ENCODE measurements around the gene ARL3.
"Not testable (repeated sequence)": the region's sequence is repeated elsewhere in the genome, so short reads cannot be mapped to it uniquely, and the experiment has no call there.

ARL3 gene

DNA sequence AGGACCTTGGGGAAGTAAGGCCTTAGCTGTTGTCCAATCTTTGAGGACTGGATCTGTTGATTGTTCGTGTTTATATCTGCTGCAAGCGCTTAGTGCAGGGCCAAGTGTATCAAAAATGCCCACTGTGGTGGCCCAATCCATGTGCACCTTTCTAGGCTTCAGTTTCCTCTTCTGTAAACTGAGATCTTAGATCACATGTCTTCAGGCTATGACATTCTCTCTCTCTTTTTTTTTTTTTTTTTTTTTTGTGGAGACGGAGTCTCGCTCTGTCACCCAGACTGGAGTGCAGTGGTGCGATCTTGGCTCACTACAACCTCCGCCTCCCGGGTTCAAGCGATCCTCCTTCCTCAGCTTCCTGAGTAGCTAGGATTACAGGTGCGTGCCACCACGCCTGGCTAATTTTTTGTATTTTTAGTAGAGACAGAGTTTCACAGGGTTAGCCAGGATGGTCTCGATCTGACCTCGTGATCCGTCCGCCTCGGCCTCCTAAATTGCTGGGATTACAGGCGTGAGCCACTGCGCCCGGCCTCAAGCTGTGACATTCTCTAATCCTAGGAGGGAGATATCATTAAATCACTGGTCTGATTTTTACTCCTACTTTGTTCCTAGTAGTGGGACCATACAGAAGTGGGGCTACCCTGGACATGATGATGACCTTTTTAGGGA is 2.8 kb upstream of the ARL3 start:
- not testable (repeated sequence) for H3K4me3 ChIP-seq (ENCODE audit: low read depth, low read length); H3K9ac ChIP-seq (ENCODE audit: low read depth, low read length); H3K27ac ChIP-seq (ENCODE audit: low read depth, low read length); H3K9me3 ChIP-seq (ENCODE audit: control insufficient read depth, insufficient read depth, low read length); H3K27me3 ChIP-seq (ENCODE audit: control insufficient read depth, insufficient read depth, low read length)
- H3K4me1 ChIP-seq (ENCODE audit: control insufficient read depth, insufficient read depth, low read length): peaks cover 26% of the 10 kb centered on the region
- peaks cover 11% of the 10 kb centered on the region for H3K36me3 ChIP-seq (ENCODE audit: control insufficient read depth, insufficient read depth, low read length)

- peaks cover 11% of the 10 kb centered on the region for H3K36me3 ChIP-seq (ENCODE audit: control insufficient read depth, insufficient read depth, low read length)
- H3K4me3 ChIP-seq (ENCODE audit: low read depth, low read length): peak overlapping the region; percentile 74
- H3K9ac ChIP-seq (ENCODE audit: low read depth, low read length): no peak overlapping the region
Measured at GRCh38 chr10:102715880-102716279, 1.7 kb upstream of the ARL3 start.

GRCh38 chr10:102714621-102715455 is 641 bp upstream of the ARL3 start, which contains the start of gene SFXN2:
TSS of gene SFXN2 (plus strand) at chr10:102714636. CDS start at chr10:102726637, 12,001 bp downstream.
- peak within 1 kb of the TSS; percentile 85 for H3K9ac ChIP-seq (ENCODE audit: low read depth, low read length)
- peaks cover 23% of the 10 kb centered on the region for H3K4me1 ChIP-seq (ENCODE audit: control insufficient read depth, insufficient read depth, low read length)
- no peaks in the 10 kb centered on the region for H3K9me3 ChIP-seq (ENCODE audit: control insufficient read depth, insufficient read depth, low read length)
- H3K4me3 ChIP-seq (ENCODE audit: low read depth, low read length): peak within 1 kb of the TSS; percentile 74
- peaks cover 11% of the 10 kb centered on the region; the same call in 1 of the 2 replicates for H3K36me3 ChIP-seq (ENCODE audit: control insufficient read depth, insufficient read depth, low read length)
- peak within 1 kb of the TSS; percentile 89 for H3K27ac ChIP-seq (ENCODE audit: low read depth, low read length)
- H3K27me3 ChIP-seq (ENCODE audit: control insufficient read depth, insufficient read depth, low read length): no peaks in the 10 kb centered on the region

More at GRCh38 chr10:102715880-102716279, 1.7 kb upstream of the ARL3 start:
- Histone ChIP-seq H3K4me1 (ENCODE audit: control insufficient read depth, insufficient read depth, low read length) (peaks cover 23% of the 10 kb centered on the region), H3K27ac (ENCODE audit: low read depth, low read length) (no peak overlapping the region), H3K27me3 (ENCODE audit: control insufficient read depth, insufficient read depth, low read length) (no peaks in the 10 kb centered on the region), H3K9me3 (ENCODE audit: control insufficient read depth, insufficient read depth, low read length) (no peaks in the 10 kb centered on the region)

GRCh38 chr10:102713539-102713813 is 721 bp downstream of the ARL3 start:
- Histone ChIP-seq H3K36me3 (ENCODE audit: control insufficient read depth, insufficient read depth, low read length) (peaks cover 11% of the 10 kb centered on the region; the same call in 1 of the 2 replicates), H3K27me3 (ENCODE audit: control insufficient read depth, insufficient read depth, low read length) (no peaks in the 10 kb centered on the region), H3K27ac (ENCODE audit: low read depth, low read length) (peak overlapping the region; percentile 83), H3K4me1 (ENCODE audit: control insufficient read depth, insufficient read depth, low read length) (peaks cover 21% of the 10 kb centered on the region), H3K9ac (ENCODE audit: low read depth, low read length) (peak overlapping the region; percentile 67), H3K4me3 (ENCODE audit: low read depth, low read length) (peak overlapping the region; percentile 74), H3K9me3 (ENCODE audit: control insufficient read depth, insufficient read depth, low read length) (no peaks in the 10 kb centered on the region)

DNA sequence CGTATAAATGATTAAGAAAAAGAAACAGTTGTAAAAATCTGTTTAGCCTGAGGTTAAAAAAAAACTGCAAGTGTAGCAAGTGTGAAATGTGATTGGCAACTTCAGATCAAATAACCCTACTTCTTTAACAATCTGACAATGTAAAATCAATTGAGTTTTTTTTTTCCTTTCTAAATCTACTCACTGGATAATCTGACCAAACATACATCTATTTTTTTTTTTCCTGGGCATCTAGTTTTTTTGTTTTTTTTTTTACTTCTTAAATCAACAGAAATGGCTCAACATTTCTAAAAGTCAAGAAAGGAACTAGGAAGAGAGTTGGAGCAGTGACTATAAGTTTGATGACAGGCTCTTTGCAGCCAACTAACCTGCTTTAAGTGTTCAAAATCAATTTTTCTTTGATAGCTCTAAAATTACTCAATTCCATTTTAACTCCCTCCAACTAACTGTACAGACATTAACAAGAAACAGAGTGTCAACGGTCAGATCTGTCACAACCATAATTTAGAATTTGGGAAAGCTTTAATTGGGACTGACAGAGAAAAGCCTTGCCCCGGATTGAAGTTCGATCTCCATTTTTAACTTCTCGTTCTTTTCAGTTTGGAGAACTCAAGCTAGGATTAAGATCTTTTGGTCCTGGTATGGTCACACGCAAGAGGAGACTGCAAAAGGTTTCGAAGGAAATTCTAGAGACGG is 1.2 kb downstream of the ARL3 start:
- no peaks in the 10 kb centered on the region for H3K9me3 ChIP-seq (ENCODE audit: control insufficient read depth, insufficient read depth, low read length)
- H3K4me3 ChIP-seq (ENCODE audit: low read depth, low read length): peak overlapping the region; percentile 74
- H3K27me3 ChIP-seq (ENCODE audit: control insufficient read depth, insufficient read depth, low read length): no peaks in the 10 kb centered on the region
- peak overlapping the region; percentile 83 for H3K27ac ChIP-seq (ENCODE audit: low read depth, low read length)
- peaks cover 16% of the 10 kb centered on the region for H3K4me1 ChIP-seq (ENCODE audit: control insufficient read depth, insufficient read depth, low read length)
- H3K36me3 ChIP-seq (ENCODE audit: control insufficient read depth, insufficient read depth, low read length): peaks cover 11% of the 10 kb centered on the region; the same call in 1 of the 2 replicates
- H3K9ac ChIP-seq (ENCODE audit: low read depth, low read length): peak overlapping the region; percentile 67

- Histone ChIP-seq H3K4me1 (ENCODE audit: control insufficient read depth, insufficient read depth, low read length) (0 out of 2 replicates have a peak, but pooled peaks cover 9% of the 10 kb centered on the region), H3K27me3 (ENCODE audit: control insufficient read depth, insufficient read depth, low read length) (no peaks in the 10 kb centered on the region), H3K9me3 (ENCODE audit: control insufficient read depth, insufficient read depth, low read length) (no peaks in the 10 kb centered on the region), H3K27ac (ENCODE audit: low read depth, low read length) (no peak overlapping the region), H3K36me3 (ENCODE audit: control insufficient read depth, insufficient read depth, low read length) (0 out of 2 replicates have a peak, but pooled peaks cover 2% of the 10 kb centered on the region), H3K9ac (ENCODE audit: low read depth, low read length) (no peak overlapping the region), H3K4me3 (ENCODE audit: low read depth, low read length) (no peak overlapping the region)
Measured at GRCh38 chr10:102712089-102712488, 2.1 kb downstream of the ARL3 start.

- Histone ChIP-seq H3K27me3 (ENCODE audit: control insufficient read depth, insufficient read depth, low read length) (no peaks in the 10 kb centered on the region), H3K4me1 (ENCODE audit: control insufficient read depth, insufficient read depth, low read length) (0 out of 2 replicates have a peak, but pooled peaks cover 3% of the 10 kb centered on the region), H3K27ac (ENCODE audit: low read depth, low read length) (no peak overlapping the region)
Measured at GRCh38 chr10:102710609-102711008, 3.6 kb downstream of the ARL3 start.

GRCh38 chr10:102705531-102705930 is 8.7 kb downstream of the ARL3 start:
- Histone ChIP-seq H3K27ac (ENCODE audit: low read depth, low read length) (no peak overlapping the region), H3K4me3 (ENCODE audit: low read depth, low read length) (no peak overlapping the region)

More at GRCh38 chr10:102710609-102711008, 3.6 kb downstream of the ARL3 start:
- Histone ChIP-seq H3K36me3 (ENCODE audit: control insufficient read depth, insufficient read depth, low read length) (no peaks in the 10 kb centered on the region), H3K9me3 (ENCODE audit: control insufficient read depth, insufficient read depth, low read length) (no peaks in the 10 kb centered on the region), H3K4me3 (ENCODE audit: low read depth, low read length) (no peak overlapping the region), H3K9ac (ENCODE audit: low read depth, low read length) (no peak overlapping the region)

GRCh38 chr10:102704915-102705314 is 9.3 kb downstream of the ARL3 start:
- Histone ChIP-seq H3K27ac (ENCODE audit: low read depth, low read length) (no peak overlapping the region), H3K4me3 (ENCODE audit: low read depth, low read length) (no peak overlapping the region), H3K27me3 (ENCODE audit: control insufficient read depth, insufficient read depth, low read length) (no peaks in the 10 kb centered on the region), H3K9ac (ENCODE audit: low read depth, low read length) (no peak overlapping the region), H3K9me3 (ENCODE audit: control insufficient read depth, insufficient read depth, low read length) (no peaks in the 10 kb centered on the region), H3K4me1 (ENCODE audit: control insufficient read depth, insufficient read depth, low read length) (no peaks in the 10 kb centered on the region), H3K36me3 (ENCODE audit: control insufficient read depth, insufficient read depth, low read length) (no peaks in the 10 kb centered on the region; the same call in 1 of the 2 replicates)

More at GRCh38 chr10:102705531-102705930, 8.7 kb downstream of the ARL3 start:
- H3K9ac ChIP-seq (ENCODE audit: low read depth, low read length): no peak overlapping the region
- H3K4me1 ChIP-seq (ENCODE audit: control insufficient read depth, insufficient read depth, low read length): no peaks in the 10 kb centered on the region
- no peaks in the 10 kb centered on the region for H3K9me3 ChIP-seq (ENCODE audit: control insufficient read depth, insufficient read depth, low read length)
- H3K27me3 ChIP-seq (ENCODE audit: control insufficient read depth, insufficient read depth, low read length): no peaks in the 10 kb centered on the region
- H3K36me3 ChIP-seq (ENCODE audit: control insufficient read depth, insufficient read depth, low read length): no peaks in the 10 kb centered on the region; the same call in 1 of the 2 replicates

GRCh38 chr10:102702742-102703141 is 11.5 kb downstream of the ARL3 start:
- Histone ChIP-seq H3K27me3 (ENCODE audit: control insufficient read depth, insufficient read depth, low read length) (no peaks in the 10 kb centered on the region), H3K27ac (ENCODE audit: low read depth, low read length) (no peak overlapping the region), H3K36me3 (ENCODE audit: control insufficient read depth, insufficient read depth, low read length) (peaks cover 20% of the 10 kb centered on the region), H3K4me3 (ENCODE audit: low read depth, low read length) (no peak overlapping the region), H3K9ac (ENCODE audit: low read depth, low read length) (no peak overlapping the region), H3K9me3 (ENCODE audit: control insufficient read depth, insufficient read depth, low read length) (no peaks in the 10 kb centered on the region), H3K4me1 (ENCODE audit: control insufficient read depth, insufficient read depth, low read length) (no peaks in the 10 kb centered on the region)

All from HUES48 (cell line).